Frontal cortex (tissue), 4 donors: ENCODE measurements around the gene CLDN10. TPM values are rescaled to one million over a fixed set of nuclear protein-coding genes. Genes with fewer than 3 reads are reported as not detected.
A peak's percentile ranks its signal among the peaks of the same experiment; 100 is the strongest.

Experiments
- DNase-seq, 2 donors: peaks; one replicate each; pipeline ENCODE4 v3.0.0; 2012; ENCODE audit warnings: low spot score in 2 of 2
- FAIRE-seq: peaks from 2 replicates; lab custom pipeline; 2012; peaks lifted over from hg19 to GRCh38; lab: Jason Lieb, UNC
- total RNA-seq: library from RNA; depleted of rRNA; stranded (reverse); fragments of >200 nt; gene quantifications from one replicate; pipeline ENCODE4 v1.2.3, GENCODE V29; 2014
- donor health status: control.
- donor health status: control.
- donor health status: control.

The CLDN10 gene
- total RNA-seq, 1 donor from 2014 or later, result 4.5 TPM

- DNase-seq, result no peak
- FAIRE-seq, result no peak
Measured at GRCh38 chr13:95588134-95588533, 35.6 kb downstream of the CLDN10 start.

DNA sequence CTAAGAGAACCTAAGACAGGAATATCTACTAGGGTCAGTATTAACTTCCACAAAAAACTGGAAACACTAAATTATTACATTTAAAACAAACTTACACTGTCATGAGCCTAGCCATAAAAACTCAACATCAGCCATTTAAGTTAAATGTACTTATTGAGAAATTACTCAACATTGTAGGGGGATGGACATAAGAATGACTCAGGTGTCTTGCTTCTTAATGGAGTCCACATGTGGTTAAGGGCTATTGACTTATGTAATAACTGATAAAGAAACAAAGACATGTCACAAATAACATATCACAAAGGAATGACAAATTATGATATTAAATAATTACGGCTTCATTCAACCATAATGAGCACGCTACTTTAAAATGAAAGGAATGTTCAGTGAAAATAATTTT, 36.2 kb downstream of the CLDN10 start:
- no peak for DNase-seq
- FAIRE-seq, result no peak

GRCh38 chr13:95593462-95593861, 40.9 kb downstream of the CLDN10 start:
- no peak for FAIRE-seq
- DNase-seq, result no peak

GRCh38 chr13:95596701-95597100, 44.2 kb downstream of the CLDN10 start:
- FAIRE-seq (no peak), DNase-seq (no peak)

GRCh38 chr13:95601216-95601615, 48.7 kb downstream of the CLDN10 start:
- DNase-seq, result no peak
- FAIRE-seq, result no peak

DNA sequence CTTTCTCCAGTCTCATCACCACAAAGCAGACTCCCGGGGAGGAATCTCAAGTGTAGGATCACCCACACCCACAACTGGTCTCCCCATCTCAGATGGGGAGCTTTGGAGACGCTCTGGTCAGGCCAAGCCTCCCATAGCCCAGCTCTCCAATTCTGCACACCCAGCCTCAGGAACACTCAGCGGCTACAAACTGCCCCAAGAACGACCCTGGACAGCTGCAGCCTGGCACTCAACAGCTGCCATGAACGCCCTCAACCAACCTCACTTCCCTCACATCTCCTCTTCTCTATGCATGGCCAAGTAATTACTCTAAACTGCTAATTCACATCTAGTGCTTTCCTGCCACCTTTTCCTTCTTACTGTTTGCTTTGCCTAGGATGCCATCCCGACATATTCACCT, 49.4 kb downstream of the CLDN10 start:
- no peak for FAIRE-seq
- no peak for DNase-seq

DNA sequence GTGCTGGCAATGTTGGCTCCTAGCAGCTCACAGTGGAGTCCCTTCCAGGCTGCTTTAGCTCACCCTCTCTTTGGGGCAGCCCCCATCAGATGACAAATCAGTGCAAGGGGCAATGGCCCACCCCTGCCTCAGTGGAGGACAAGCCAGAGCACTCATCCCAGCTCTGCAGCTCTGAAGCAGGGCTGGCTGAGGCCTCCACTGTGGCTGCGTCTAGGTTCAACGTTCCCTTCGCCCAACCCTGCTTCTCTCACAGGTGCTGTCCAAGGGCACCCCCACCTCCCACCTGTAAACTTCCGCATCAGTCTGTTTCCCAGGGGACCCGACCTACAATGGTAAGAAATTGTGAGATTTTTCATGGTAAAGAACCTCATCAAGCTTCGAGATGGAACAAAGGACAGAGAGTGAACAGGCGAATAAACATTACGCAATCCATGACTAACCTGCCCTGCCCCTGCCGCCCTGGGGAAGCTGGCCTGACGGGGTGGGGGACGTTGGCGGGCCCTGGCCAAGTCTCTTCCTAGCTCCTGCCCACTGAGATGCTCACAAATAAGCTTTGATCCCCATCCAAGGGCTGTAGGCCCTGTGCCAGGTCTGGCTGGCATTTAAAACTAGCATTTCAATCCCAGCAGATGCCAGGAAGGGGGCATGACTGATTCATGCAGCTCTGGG, 51.5 kb downstream of the CLDN10 start:
- DNase-seq (peak in 1 of 2 donors; percentile 25), FAIRE-seq (no peak)

- DNase-seq (no peak), FAIRE-seq (no peak)
Measured at GRCh38 chr13:95604556-95604915, 52.0 kb downstream of the CLDN10 start.

DNA sequence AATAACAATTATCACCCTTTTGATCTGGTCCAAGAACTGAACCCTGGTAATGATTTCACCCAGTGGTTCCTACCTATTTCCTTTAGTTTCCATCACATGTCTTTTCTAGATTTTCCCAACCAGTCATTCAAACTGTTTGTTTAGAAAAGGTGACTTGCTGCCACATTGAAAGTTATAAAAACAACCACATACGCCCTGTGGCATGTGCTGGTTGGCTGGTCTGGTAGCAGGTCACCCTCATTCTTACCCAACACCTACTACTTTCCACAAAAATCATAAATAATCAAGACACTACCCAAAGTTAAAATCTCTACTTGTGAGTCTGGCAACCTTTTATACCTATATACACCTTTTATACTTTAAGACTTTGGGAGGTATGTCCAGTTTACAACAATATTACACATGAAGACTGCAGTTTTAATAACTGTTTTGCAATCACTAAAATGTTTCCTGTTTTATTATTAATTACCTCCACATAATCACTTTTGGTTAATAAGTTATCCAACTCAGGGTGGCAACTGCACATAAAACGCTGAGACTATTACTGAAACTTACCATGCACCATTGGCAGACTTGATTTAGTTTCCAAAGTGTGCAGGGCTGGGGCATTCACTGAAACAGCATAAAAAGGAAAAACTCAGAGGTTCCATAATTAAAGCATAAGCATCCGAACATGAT, 53.1 kb downstream of the CLDN10 start:
- DNase-seq (no peak), FAIRE-seq (no peak)

- DNase-seq (no peak), FAIRE-seq (no peak)
Measured at GRCh38 chr13:95607366-95607765, 54.8 kb downstream of the CLDN10 start.

DNA sequence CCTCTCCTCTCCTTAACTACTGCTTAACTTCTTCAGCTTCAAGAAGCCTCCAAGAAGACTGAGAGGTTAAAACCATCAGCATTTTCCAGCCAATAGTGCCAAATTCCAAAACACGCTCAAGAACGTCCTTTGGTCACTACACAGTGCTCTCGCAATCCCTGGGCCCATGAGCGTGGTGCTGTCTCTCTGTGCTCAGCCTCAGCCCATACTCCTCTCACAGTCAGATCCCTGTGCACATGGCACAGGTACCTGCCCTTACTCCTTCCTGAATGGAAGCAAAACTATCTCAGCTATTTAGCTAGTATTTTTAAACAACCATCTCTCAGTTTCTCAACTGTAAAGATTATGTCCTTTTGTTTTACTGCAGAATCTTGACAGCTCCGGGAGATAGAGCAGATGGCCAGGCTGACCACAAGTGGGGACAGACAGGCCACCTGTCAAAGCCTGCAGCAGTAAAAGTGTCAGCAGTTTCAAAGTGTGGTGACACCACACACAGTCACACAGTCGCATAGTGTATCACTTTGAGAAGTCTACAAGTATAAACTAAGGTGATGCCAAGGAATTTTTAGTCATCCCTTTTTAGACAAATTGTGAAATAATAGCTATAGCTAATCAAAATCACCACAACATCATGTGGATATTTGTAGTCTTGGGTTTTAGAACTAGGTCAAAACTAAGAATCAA, 56.3 kb downstream of the CLDN10 start:
- FAIRE-seq (no peak), DNase-seq (no peak)

GRCh38 chr13:95614641-95615245, 62.2 kb downstream of the CLDN10 start:
- no peak for FAIRE-seq
- DNase-seq, result no peak

DNA sequence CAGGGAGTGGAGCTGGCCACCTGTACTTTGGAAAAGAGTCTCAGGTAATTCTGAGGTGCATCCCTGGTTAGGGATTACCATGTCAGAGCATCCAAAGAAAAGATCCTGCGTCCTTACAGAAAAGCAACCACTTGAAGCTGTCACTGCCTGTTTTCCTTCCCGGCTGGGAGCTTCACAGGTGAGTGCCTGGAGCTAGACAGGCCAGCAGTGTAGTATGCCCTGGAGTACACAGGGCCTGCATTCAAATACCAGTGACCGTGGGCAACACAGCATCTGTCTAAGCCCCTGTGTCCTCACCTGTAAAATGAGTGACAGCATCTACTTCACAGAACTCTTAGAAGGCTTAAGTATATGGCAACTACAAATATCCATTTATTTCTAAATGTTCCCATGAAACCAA, 63.0 kb downstream of the CLDN10 start:
- no peak for DNase-seq
- no peak for FAIRE-seq

DNA sequence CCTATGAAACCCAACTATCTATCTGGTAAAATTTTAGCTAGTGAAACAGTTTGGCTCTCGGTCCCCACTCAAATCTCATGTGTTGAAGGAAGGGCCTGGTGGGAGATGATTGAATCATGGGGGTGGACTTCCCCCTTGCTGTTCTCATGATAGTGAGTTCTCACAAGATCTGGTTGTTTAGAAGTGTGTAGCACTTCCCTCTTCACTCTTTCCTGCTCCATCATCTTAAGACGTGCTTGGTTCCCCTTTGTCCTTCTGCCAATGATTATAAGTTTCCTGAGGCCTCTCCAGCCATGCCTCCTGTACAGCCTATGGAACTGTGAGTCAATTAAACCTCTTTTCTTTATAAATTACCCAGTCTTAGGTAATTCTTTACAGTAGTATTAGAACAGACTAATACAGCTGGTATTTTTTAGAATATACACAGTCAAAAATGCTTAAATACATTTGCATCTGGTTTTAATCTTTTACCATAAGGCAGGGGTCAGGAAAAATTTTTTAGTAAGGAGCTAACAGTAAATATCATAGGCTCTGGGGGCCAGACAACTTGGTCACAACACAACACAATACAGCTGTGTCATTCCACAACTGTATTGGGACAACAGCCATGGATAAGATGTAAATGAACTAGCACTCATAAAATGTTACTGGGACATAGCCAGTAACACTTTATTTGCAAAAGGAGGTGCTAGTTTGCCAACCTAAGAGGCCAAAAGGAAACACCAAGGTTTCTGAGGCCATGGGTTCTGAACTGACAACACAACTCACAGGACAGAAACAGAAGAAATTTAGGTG, 67.7 kb downstream of the CLDN10 start:
- DNase-seq, result no peak
- FAIRE-seq, result no peak

DNA sequence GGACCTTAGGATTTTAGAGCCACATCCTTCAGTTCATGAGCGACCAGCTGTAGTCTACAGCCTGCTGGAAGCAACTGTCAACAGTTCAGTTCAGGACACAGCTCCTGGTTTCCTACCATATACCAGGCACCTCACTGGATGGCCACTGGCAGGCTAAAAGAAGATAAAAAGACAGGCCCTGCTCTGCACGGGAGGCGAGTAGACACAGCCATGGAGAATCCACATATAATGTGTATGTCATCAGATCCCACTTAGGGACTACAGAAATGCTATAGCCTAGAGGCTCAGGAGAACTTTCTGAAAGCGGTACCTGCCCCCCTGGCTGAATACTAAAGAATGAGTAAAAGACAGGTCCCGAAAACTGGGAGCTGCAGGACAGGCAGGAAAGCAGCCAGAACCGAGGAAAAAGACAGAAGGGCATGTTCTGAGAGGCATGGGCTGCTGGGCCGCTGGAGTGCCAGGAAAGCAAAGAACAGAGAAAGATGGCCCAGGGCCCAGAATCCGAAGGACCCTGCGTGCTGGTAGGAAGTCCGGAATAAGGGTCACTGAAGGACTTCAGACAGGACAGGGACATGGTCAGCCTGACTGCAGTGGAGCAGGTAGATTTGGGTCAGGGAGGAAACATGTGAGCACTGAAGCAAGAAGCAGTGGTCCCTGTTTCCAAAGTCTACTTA, 68.4 kb downstream of the CLDN10 start:
- FAIRE-seq (no peak), DNase-seq (no peak)

DNA sequence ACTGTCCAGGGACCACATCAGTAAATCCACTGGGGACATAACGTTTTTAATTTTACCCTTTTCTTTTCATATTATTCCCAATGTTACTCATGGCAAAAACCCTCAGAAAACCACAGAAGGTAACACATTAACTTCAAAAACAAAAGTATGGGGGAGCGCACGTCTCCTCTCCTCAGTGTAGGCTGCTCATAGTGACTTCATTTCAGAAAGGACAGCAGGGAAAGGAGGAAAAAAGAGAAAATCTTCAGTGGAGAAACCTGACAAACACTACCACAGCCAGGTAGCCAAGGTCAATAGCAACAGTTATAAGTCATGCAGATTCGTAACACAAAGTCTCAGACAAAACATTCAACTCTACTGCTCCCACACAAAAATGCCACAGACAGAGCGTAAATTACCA, 70.6 kb downstream of the CLDN10 start:
- DNase-seq, result no peak
- no peak for FAIRE-seq

DNA sequence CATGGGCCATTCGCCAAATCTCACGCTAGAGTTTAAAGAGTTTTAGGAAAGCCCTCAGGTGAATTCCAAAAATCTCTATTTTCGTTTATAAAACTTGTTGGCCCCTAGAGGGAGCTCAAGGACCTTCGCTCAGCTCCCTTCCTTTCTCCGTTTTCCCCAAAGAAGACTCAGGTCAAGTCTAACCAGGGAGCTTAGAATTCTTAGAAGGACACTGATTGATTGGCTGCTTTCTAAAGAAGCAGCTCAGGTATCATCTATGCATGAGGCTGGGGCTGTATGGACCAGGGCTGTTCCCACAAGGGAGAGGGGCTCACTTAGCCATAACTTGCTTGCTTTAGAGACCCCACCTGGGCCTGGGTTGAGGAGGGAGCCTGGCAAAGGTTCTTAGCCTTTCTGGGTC, 71.5 kb downstream of the CLDN10 start:
- FAIRE-seq (no peak), DNase-seq (peak; percentile 25 to 33)

DNA sequence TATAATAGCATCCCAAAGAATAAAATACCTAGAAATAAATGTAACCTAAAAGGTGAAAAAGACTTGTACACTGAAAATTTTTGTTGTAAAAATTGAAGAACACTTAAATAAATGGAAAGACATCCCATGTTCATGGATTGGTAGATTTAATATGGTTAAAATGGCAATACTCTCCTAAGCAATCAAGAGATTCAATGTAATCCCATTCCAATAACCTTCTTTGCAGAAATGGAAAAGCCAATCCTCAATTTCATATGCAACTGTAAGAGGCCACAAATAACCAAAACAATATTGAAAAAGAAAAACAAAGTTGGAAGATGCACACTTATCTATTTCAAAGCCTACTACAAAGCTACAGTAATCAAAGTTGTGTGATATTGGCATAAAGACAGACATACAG, 74.2 kb downstream of the CLDN10 start:
- FAIRE-seq (no peak), DNase-seq (no peak)

GRCh38 chr13:95627590-95627989, 75.1 kb downstream of the CLDN10 start:
- FAIRE-seq (no peak), DNase-seq (no peak)

DNA sequence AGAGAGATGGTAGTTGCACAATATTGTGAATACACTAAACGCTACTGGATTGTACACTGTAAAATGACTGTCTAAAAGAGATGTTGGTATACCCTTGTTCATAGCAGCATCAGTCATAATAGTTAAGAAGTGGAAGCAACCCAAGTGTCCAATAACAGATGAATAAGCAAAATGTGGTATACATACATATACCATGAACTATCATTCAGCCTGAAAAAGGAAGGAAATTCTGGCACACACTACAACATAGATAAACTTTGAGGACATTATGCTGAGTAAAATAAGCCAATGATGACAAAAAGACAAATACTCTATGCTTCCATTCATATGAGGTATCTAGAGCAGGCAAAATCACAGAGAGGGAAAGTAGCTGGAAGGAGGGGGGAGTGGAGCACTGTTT, 76.0 kb downstream of the CLDN10 start:
- DNase-seq (no peak), FAIRE-seq (no peak)
